ENCODE results near the gene NUP98.

NUP98 gene

GRCh38 chr11:3834349-3834663 lies 37.0 kb upstream of the NUP98 start:
- H3K9ac ChIP-seq (ENCODE audit: low read depth, low read length, poor library complexity, severe bottlenecking) = peak overlapping the region; percentile 92

GRCh38 chr11:3833449-3833848 lies 36.1 kb upstream of the NUP98 start:
- peaks cover 96% of the 10 kb centered on the region for H3K79me2 ChIP-seq (ENCODE audit: insufficient read depth, low read length)
- H4K20me1 ChIP-seq (ENCODE audit: insufficient read depth, low read length, poor library complexity, severe bottlenecking) = peaks cover 76% of the 10 kb centered on the region
- TF ChIP-seq EZH2phosphoT487 (IDR thresholded peaks at IDR 0.05; ENCODE audit: borderline replicate concordance) (no peak), CTCF (conservative IDR thresholded peaks at IDR 0.05; ENCODE audit: low read length) (no peak)
- no peak overlapping the region for H2AFZ ChIP-seq (ENCODE audit: low read length)
- peaks cover 10% of the 10 kb centered on the region; the same call in 1 of the 2 replicates for H3K36me3 ChIP-seq (ENCODE audit: insufficient read depth, low read length)
- H3K9me3 ChIP-seq (ENCODE audit: insufficient read depth, low read depth, low read length) = no peaks in the 10 kb centered on the region
- H3K4me3 ChIP-seq (ENCODE audit: low read length, poor library complexity, severe bottlenecking) = peak overlapping the region; percentile 88
- H3K9me2 ChIP-seq (replicated peaks; ENCODE audit: low read depth, low read length) = no peaks in the 10 kb centered on the region
- H3K27me3 ChIP-seq (ENCODE audit: insufficient read depth, low read length, poor library complexity, severe bottlenecking) = no peaks in the 10 kb centered on the region
- peak overlapping the region; percentile 92 for H3K9ac ChIP-seq (ENCODE audit: low read depth, low read length, poor library complexity, severe bottlenecking)
- H3K4me2 ChIP-seq (ENCODE audit: low read depth, low read length, poor library complexity, severe bottlenecking) = peak overlapping the region; percentile 92
- H3F3A ChIP-seq (ENCODE audit: low read depth) = no peaks in the 10 kb centered on the region
- H3K4me1 ChIP-seq (ENCODE audit: insufficient read depth, low read length, poor library complexity, severe bottlenecking) = peaks cover 76% of the 10 kb centered on the region

More at GRCh38 chr11:3834349-3834663, 37.0 kb upstream of the NUP98 start:
- no peak overlapping the region for H2AFZ ChIP-seq (ENCODE audit: low read length)
- H3K36me3 ChIP-seq (ENCODE audit: insufficient read depth, low read length) = peaks cover 10% of the 10 kb centered on the region; the same call in 1 of the 2 replicates
- peak overlapping the region; percentile 88 for H3K4me3 ChIP-seq (ENCODE audit: low read length, poor library complexity, severe bottlenecking)
- 0 out of 2 replicates have a peak, but pooled peaks cover 5% of the 10 kb centered on the region for H3F3A ChIP-seq (ENCODE audit: low read depth)
- no peaks in the 10 kb centered on the region for H3K27me3 ChIP-seq (ENCODE audit: insufficient read depth, low read length, poor library complexity, severe bottlenecking)
- H3K79me2 ChIP-seq (ENCODE audit: insufficient read depth, low read length) = peaks cover 97% of the 10 kb centered on the region
- peaks cover 84% of the 10 kb centered on the region for H3K4me1 ChIP-seq (ENCODE audit: insufficient read depth, low read length, poor library complexity, severe bottlenecking)
- no peaks in the 10 kb centered on the region for H3K9me3 ChIP-seq (ENCODE audit: insufficient read depth, low read depth, low read length)
- H3K9me2 ChIP-seq (replicated peaks; ENCODE audit: low read depth, low read length) = no peaks in the 10 kb centered on the region
- peaks cover 82% of the 10 kb centered on the region for H4K20me1 ChIP-seq (ENCODE audit: insufficient read depth, low read length, poor library complexity, severe bottlenecking)
- peak overlapping the region; percentile 92 for H3K4me2 ChIP-seq (ENCODE audit: low read depth, low read length, poor library complexity, severe bottlenecking)
- TF ChIP-seq EZH2phosphoT487 (IDR thresholded peaks at IDR 0.05; ENCODE audit: borderline replicate concordance) (no peak), CTCF (conservative IDR thresholded peaks at IDR 0.05; ENCODE audit: low read length) (no peak)

DNA sequence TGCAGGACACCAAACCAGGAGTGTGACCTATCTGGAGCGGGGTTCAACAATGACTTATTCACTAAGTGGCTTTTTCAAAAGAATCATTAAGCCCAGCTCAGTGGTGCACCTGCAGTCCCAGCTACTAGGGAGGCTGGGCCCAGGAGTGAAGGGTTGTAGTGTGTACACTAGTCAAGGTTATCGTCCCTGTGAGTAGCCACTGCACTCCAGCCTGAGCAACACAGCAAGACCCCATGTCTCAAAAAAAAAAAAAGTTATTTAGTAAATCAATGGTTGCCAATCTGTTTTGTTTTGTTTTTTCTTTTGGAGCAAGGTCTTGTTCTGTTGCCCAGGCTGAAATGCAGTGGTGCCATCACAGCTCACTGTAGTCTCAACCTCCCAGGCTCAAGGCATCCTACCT lies 35.5 kb upstream of the NUP98 start:
- peak overlapping the region; percentile 92 for H3K4me2 ChIP-seq (ENCODE audit: low read depth, low read length, poor library complexity, severe bottlenecking)
- no peak overlapping the region for H2AFZ ChIP-seq (ENCODE audit: low read length)
- no peak overlapping the region for H3K4me3 ChIP-seq (ENCODE audit: low read length, poor library complexity, severe bottlenecking)
- H3K27me3 ChIP-seq (ENCODE audit: insufficient read depth, low read length, poor library complexity, severe bottlenecking) = no peaks in the 10 kb centered on the region
- H3K4me1 ChIP-seq (ENCODE audit: insufficient read depth, low read length, poor library complexity, severe bottlenecking) = peaks cover 69% of the 10 kb centered on the region
- TF ChIP-seq CTCF (conservative IDR thresholded peaks at IDR 0.05; ENCODE audit: low read length) (no peak), EZH2phosphoT487 (IDR thresholded peaks at IDR 0.05; ENCODE audit: borderline replicate concordance) (no peak)
- H3K9ac ChIP-seq (ENCODE audit: low read depth, low read length, poor library complexity, severe bottlenecking) = peak overlapping the region; percentile 92
- no peaks in the 10 kb centered on the region for H3F3A ChIP-seq (ENCODE audit: low read depth)
- H3K9me2 ChIP-seq (replicated peaks; ENCODE audit: low read depth, low read length) = no peaks in the 10 kb centered on the region
- peaks cover 16% of the 10 kb centered on the region; the same call in 1 of the 2 replicates for H3K36me3 ChIP-seq (ENCODE audit: insufficient read depth, low read length)
- H4K20me1 ChIP-seq (ENCODE audit: insufficient read depth, low read length, poor library complexity, severe bottlenecking) = peaks cover 72% of the 10 kb centered on the region
- no peaks in the 10 kb centered on the region for H3K9me3 ChIP-seq (ENCODE audit: insufficient read depth, low read depth, low read length)
- H3K79me2 ChIP-seq (ENCODE audit: insufficient read depth, low read length) = peaks cover 90% of the 10 kb centered on the region
